ENCODE results near the gene PDGFD.

PDGFD gene

DNA sequence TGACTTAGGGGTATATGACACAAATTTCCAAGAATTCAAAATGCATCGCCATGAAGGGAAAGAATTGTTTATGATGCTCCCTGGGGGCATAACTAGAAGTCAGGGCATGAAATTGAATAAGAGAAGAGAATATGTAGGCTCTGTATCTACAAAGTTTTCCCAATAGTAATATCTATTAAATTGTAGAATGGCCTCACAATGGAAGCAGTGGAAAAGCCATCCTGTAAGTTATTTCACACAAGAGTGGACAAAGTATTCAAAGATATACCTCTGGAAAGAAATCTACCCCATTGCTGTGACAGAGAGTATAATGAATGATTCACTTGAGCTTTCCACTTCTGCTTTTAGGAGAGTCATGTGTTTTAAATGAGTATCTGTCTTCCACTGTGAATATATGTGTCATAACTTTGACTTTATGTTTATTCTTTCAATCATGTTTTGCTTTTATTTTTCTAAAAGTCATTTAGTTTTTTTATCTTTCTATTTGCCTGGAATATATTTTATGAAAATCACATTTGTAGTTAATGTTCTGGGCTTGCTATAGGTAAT is 193.2 kb downstream of the PDGFD start:
- H3K4me2 ChIP-seq, result no peak overlapping the region
- no peaks in the 10 kb centered on the region for H3K36me3 ChIP-seq (ENCODE audit: insufficient read depth)
- no peak overlapping the region for H3K4me3 ChIP-seq (IDR thresholded peaks at IDR 0.05; ENCODE audit: insufficient read depth, low read depth, low read length)
- H3K9ac ChIP-seq, result no peak overlapping the region
- H3K27ac ChIP-seq, result no peak overlapping the region
- H3K4me1 ChIP-seq (ENCODE audit: low read depth, poor library complexity, severe bottlenecking), result no peaks in the 10 kb centered on the region
- no peak overlapping the region for H2AFZ ChIP-seq (ENCODE audit: low read depth)
- H3K79me2 ChIP-seq (ENCODE audit: insufficient read depth, low read depth), result no peaks in the 10 kb centered on the region
- no peaks in the 10 kb centered on the region for H3K27me3 ChIP-seq (ENCODE audit: insufficient read depth, low read depth)
- no peaks in the 10 kb centered on the region for H4K20me1 ChIP-seq (ENCODE audit: insufficient read depth)
- TF ChIP-seq, protein P1, sequence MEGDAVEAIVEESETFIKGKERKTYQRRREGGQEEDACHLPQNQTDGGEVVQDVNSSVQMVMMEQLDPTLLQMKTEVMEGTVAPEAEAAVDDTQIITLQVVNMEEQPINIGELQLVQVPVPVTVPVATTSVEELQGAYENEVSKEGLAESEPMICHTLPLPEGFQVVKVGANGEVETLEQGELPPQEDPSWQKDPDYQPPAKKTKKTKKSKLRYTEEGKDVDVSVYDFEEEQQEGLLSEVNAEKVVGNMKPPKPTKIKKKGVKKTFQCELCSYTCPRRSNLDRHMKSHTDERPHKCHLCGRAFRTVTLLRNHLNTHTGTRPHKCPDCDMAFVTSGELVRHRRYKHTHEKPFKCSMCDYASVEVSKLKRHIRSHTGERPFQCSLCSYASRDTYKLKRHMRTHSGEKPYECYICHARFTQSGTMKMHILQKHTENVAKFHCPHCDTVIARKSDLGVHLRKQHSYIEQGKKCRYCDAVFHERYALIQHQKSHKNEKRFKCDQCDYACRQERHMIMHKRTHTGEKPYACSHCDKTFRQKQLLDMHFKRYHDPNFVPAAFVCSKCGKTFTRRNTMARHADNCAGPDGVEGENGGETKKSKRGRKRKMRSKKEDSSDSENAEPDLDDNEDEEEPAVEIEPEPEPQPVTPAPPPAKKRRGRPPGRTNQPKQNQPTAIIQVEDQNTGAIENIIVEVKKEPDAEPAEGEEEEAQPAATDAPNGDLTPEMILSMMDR (conservative IDR thresholded peaks at IDR 0.05; ENCODE audit: low read depth, low read length), result no peak

DNA sequence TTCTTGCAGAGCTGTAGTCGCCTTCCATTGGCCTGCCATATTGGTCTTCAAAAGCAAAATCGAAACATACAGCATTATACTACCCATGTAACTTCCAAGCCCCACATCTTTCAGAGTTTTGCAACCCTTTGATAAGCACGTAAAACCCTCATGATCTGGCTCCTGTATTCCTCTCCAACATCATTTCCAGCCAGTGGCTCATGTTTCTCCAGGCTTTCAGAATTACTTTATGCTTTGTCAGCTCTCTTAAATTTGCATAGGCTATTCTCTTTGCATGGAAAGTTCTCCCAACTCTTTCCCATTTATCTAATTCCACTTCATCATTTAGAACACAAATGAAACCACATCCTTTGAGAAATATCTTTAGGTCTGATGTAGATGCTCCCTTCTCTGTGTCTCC is 195.3 kb downstream of the PDGFD start:
- Histone ChIP-seq H3K9ac (no peak overlapping the region), H3K4me3 (IDR thresholded peaks at IDR 0.05; ENCODE audit: insufficient read depth, low read depth, low read length) (no peak overlapping the region), H3K4me1 (ENCODE audit: low read depth, poor library complexity, severe bottlenecking) (no peaks in the 10 kb centered on the region), H3K27ac (no peak overlapping the region), H3K4me2 (no peak overlapping the region), H3K79me2 (ENCODE audit: insufficient read depth, low read depth) (no peaks in the 10 kb centered on the region), H3K27me3 (ENCODE audit: insufficient read depth, low read depth) (no peaks in the 10 kb centered on the region), H2AFZ (ENCODE audit: low read depth) (no peak overlapping the region), H3K36me3 (ENCODE audit: insufficient read depth) (no peaks in the 10 kb centered on the region), H4K20me1 (ENCODE audit: insufficient read depth) (no peaks in the 10 kb centered on the region)
- TF ChIP-seq, protein P1 (conservative IDR thresholded peaks at IDR 0.05; ENCODE audit: low read depth, low read length), result no peak

DNA sequence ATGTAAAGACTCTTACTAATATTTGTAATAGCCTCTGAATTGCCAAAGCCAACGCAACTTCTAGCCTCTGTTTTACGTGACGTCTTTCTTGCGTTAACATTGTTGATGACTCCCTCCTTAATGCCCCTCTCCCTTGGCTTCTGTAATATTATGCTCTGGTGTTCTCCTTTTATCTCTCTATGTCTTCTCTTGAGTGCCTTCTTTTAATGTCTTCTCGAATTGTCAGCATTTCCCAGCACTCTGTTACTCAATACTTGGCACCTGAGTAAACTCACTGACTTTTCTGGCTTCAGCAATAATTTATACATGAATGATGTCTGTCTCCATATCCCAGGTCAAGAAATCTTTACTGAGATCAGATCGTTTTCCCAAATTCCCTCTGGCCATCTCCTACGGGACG is 196.0 kb downstream of the PDGFD start:
- TF ChIP-seq, protein P1 (conservative IDR thresholded peaks at IDR 0.05; ENCODE audit: low read depth, low read length), result no peak
- H3K79me2 ChIP-seq (ENCODE audit: insufficient read depth, low read depth), result no peaks in the 10 kb centered on the region
- no peak overlapping the region for H3K4me3 ChIP-seq (IDR thresholded peaks at IDR 0.05; ENCODE audit: insufficient read depth, low read depth, low read length)
- H3K27ac ChIP-seq, result no peak overlapping the region
- H2AFZ ChIP-seq (ENCODE audit: low read depth), result no peak overlapping the region
- no peaks in the 10 kb centered on the region for H3K36me3 ChIP-seq (ENCODE audit: insufficient read depth)
- H3K4me1 ChIP-seq (ENCODE audit: low read depth, poor library complexity, severe bottlenecking), result no peaks in the 10 kb centered on the region
- no peak overlapping the region for H3K4me2 ChIP-seq
- H3K9ac ChIP-seq, result no peak overlapping the region
- no peaks in the 10 kb centered on the region for H4K20me1 ChIP-seq (ENCODE audit: insufficient read depth)
- H3K27me3 ChIP-seq (ENCODE audit: insufficient read depth, low read depth), result no peaks in the 10 kb centered on the region

DNA sequence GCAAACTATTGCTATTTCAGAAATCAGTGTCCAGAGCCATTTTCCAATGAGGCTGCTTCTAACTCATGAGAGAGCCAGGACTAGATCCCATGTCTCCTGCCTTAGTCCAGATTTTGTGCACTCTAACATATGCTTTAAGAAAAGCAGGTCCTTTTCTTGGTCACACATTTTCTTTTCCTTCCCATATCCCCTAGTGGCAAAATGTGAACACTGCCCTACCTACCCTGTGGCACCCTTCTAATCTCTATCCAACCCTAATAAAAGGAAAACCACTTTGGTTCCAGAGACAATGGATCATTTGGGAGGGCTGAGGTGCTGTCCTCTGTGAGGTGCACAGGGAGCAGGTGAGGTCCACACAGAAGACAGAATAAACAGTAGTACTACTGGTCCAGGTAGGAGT is 199.6 kb downstream of the PDGFD start:
- H3K9ac ChIP-seq, result no peak overlapping the region
- H3K4me2 ChIP-seq, result no peak overlapping the region
- H3K79me2 ChIP-seq (ENCODE audit: insufficient read depth, low read depth), result no peaks in the 10 kb centered on the region
- no peaks in the 10 kb centered on the region for H3K27me3 ChIP-seq (ENCODE audit: insufficient read depth, low read depth)
- no peak overlapping the region for H2AFZ ChIP-seq (ENCODE audit: low read depth)
- TF ChIP-seq, protein P1 (conservative IDR thresholded peaks at IDR 0.05; ENCODE audit: low read depth, low read length), result no peak
- no peak overlapping the region for H3K27ac ChIP-seq
- H4K20me1 ChIP-seq (ENCODE audit: insufficient read depth), result no peaks in the 10 kb centered on the region
- no peak overlapping the region for H3K4me3 ChIP-seq (IDR thresholded peaks at IDR 0.05; ENCODE audit: insufficient read depth, low read depth, low read length)
- H3K4me1 ChIP-seq (ENCODE audit: low read depth, poor library complexity, severe bottlenecking), result peaks cover 8% of the 10 kb centered on the region
- H3K36me3 ChIP-seq (ENCODE audit: insufficient read depth), result no peaks in the 10 kb centered on the region
